H7 (cell line): ENCODE measurements around the gene FAM168B. TPM values are rescaled to one million over a fixed set of nuclear protein-coding genes. Genes with fewer than 3 reads are reported as not detected.

Experiments used
- DNase-seq: peaks from one replicate; pipeline ENCODE4 v3.0.0; 2012
- H3K27me3 ChIP-seq: 2 replicates; pipeline ENCODE4 v1.6.0; 2011; ENCODE audit warnings: mild to moderate bottlenecking, low read length; ENCODE audit not compliant: control insufficient read depth, insufficient read depth
- H3K36me3 ChIP-seq: replicated peaks from 2 replicates; pipeline ENCODE4 v1.5.1; 2011; ENCODE audit warnings: low read length; ENCODE audit not compliant: control insufficient read depth, insufficient read depth
- H3K4me3 ChIP-seq: 2 replicates; pipeline ENCODE4 v1.5.1; 2011; ENCODE audit warnings: low read depth, mild to moderate bottlenecking, control low read depth, low read length, moderate library complexity; ENCODE audit not compliant: insufficient read depth
- total RNA-seq: library from RNA; depleted of rRNA; stranded (reverse); fragments of >200 nt; shearing (Covaris generic); gene quantifications from 2 replicates; pipeline ENCODE4 v1.2.3, GENCODE V29; 2014; rRNA removed

The FAM168B gene
- total RNA-seq, 1 experiment from 2014 or later = 57.6 TPM

GRCh38 chr2:131011486-131011885 is 81.8 kb downstream of the FAM168B start:
- no peak for DNase-seq
- H3K4me3 ChIP-seq = no peak overlapping the region
- no peaks in the 10 kb centered on the region for H3K36me3 ChIP-seq
- H3K27me3 ChIP-seq = no peaks in the 10 kb centered on the region

- no peak for DNase-seq
- Histone ChIP-seq H3K27me3 (no peaks in the 10 kb centered on the region), H3K4me3 (no peak overlapping the region)
Measured at GRCh38 chr2:131010566-131010965, 82.7 kb downstream of the FAM168B start.

GRCh38 chr2:131009713-131010475 is 83.4 kb downstream of the FAM168B start:
- no peak for DNase-seq

More at GRCh38 chr2:131010566-131010965, 82.7 kb downstream of the FAM168B start:
- H3K36me3 ChIP-seq = no peaks in the 10 kb centered on the region

GRCh38 chr2:131008967-131009366 is 84.3 kb downstream of the FAM168B start:
- no peaks in the 10 kb centered on the region for H3K27me3 ChIP-seq
- DNase-seq = no peak
- H3K4me3 ChIP-seq = no peak overlapping the region
- H3K36me3 ChIP-seq = no peaks in the 10 kb centered on the region

More at GRCh38 chr2:131009713-131010475, 83.4 kb downstream of the FAM168B start:
- Histone ChIP-seq H3K4me3 (no peak overlapping the region), H3K27me3 (no peaks in the 10 kb centered on the region), H3K36me3 (no peaks in the 10 kb centered on the region)

GRCh38 chr2:131006561-131006960 is 86.7 kb downstream of the FAM168B start:
- Histone ChIP-seq H3K36me3 (no peaks in the 10 kb centered on the region), H3K4me3 (no peak overlapping the region), H3K27me3 (no peaks in the 10 kb centered on the region)
- DNase-seq = no peak

GRCh38 chr2:131005216-131005935 is 87.9 kb downstream of the FAM168B start:
- no peak overlapping the region for H3K4me3 ChIP-seq
- no peak for DNase-seq
- no peaks in the 10 kb centered on the region for H3K36me3 ChIP-seq
- no peaks in the 10 kb centered on the region for H3K27me3 ChIP-seq

GRCh38 chr2:131004446-131005209 is 88.6 kb downstream of the FAM168B start:
- Histone ChIP-seq H3K27me3 (no peaks in the 10 kb centered on the region), H3K36me3 (no peaks in the 10 kb centered on the region), H3K4me3 (no peak overlapping the region)
- no peak for DNase-seq

- no peaks in the 10 kb centered on the region for H3K27me3 ChIP-seq
- no peaks in the 10 kb centered on the region for H3K36me3 ChIP-seq
- H3K4me3 ChIP-seq = no peak overlapping the region
- no peak for DNase-seq
Measured at GRCh38 chr2:130998561-130998960, 94.7 kb downstream of the FAM168B start.

Other genes starting within 250 kb of the FAM168B start
- 82.4 and 89.1 TPM in 2 replicates for gene PLEKHB2, start 11.9 kb upstream of the FAM168B start, total RNA-seq
- gene POTEE, start 116.1 kb upstream of the FAM168B start, total RNA-seq = 0.28 and 0.70 TPM in 2 replicates